HG03558 (cell line): Measurements from ENCODE around the gene CGB7.
"Not testable (repeated sequence)": the region's sequence is repeated elsewhere in the genome, so short reads cannot be mapped to it uniquely, and the experiment has no call there.

Experiments used
- ATAC-seq: cut with Tn5 transposase; IDR thresholded peaks from one replicate; pipeline ENCODE4 v1.9.1; 2021; ENCODE audit warnings: moderate number of reproducible peaks; ENCODE audit not compliant: unreplicated experiment; ENCODE audit errors: extremely low read depth

CGB7 gene

GRCh38 chr19:49043548-49043947 lies 14.0 kb downstream of the CGB7 start, which contains the start of gene CGB5:
TSS of gene CGB5 (plus strand) at chr19:49043848. CDS start at chr19:49044210, 362 bp downstream.
- not testable (repeated sequence) for ATAC-seq

GRCh38 chr19:49042666-49043065 lies 14.9 kb downstream of the CGB7 start:
- not testable (repeated sequence) for ATAC-seq

GRCh38 chr19:49042177-49042576 lies 15.4 kb downstream of the CGB7 start:
- ATAC-seq, result no peak

- not testable (repeated sequence) for ATAC-seq
These were observed 17.8 kb downstream of the CGB7 start for GRCh38 chr19:49039736-49040135.

GRCh38 chr19:49038557-49039276 lies 18.8 kb downstream of the CGB7 start:
- ATAC-seq, result not testable (repeated sequence)

GRCh38 chr19:49038111-49038510 lies 19.4 kb downstream of the CGB7 start:
- ATAC-seq, result not testable (repeated sequence)

- not testable (repeated sequence) for ATAC-seq
These were observed 20.7 kb downstream of the CGB7 start, which contains the start of gene CGB1 for GRCh38 chr19:49036815-49037214. TSS of gene CGB1 (minus strand) at chr19:49036895. CDS start at chr19:49036711, 184 bp downstream.

- ATAC-seq, result not testable (repeated sequence)
These were observed 25.8 kb downstream of the CGB7 start, which contains the start of gene CGB2 for GRCh38 chr19:49031642-49032301. TSS of gene CGB2 (plus strand) at chr19:49031890. CDS start at chr19:49032096, 206 bp downstream.

- not testable (repeated sequence) for ATAC-seq
These were observed 27.2 kb downstream of the CGB7 start for GRCh38 chr19:49030323-49030722.

GRCh38 chr19:49029749-49030148 lies 27.8 kb downstream of the CGB7 start:
- not testable (repeated sequence) for ATAC-seq

- not testable (repeated sequence) for ATAC-seq
These were observed 28.9 kb downstream of the CGB7 start for GRCh38 chr19:49028686-49029085.

GRCh38 chr19:49025599-49025998 lies 31.9 kb downstream of the CGB7 start:
- ATAC-seq, result not testable (repeated sequence)

- not testable (repeated sequence) for ATAC-seq
These were observed 32.5 kb downstream of the CGB7 start for GRCh38 chr19:49025088-49025487.

GRCh38 chr19:49024233-49024632 lies 33.3 kb downstream of the CGB7 start, which contains the start of gene CGB3:
TSS of gene CGB3 (minus strand) at chr19:49024333. CDS start at chr19:49023971, 362 bp downstream.
- not testable (repeated sequence) for ATAC-seq

GRCh38 chr19:49022116-49022515 lies 35.4 kb downstream of the CGB7 start:
- ATAC-seq, result no peak

GRCh38 chr19:49020931-49021895 lies 36.3 kb downstream of the CGB7 start:
- no peak for ATAC-seq

- ATAC-seq, result no peak
These were observed 37.2 kb downstream of the CGB7 start for GRCh38 chr19:49020342-49020741.

GRCh38 chr19:49019242-49019932 lies 38.2 kb downstream of the CGB7 start:
- ATAC-seq, result no peak
